Panc1 (cell line): ENCODE results near the gene LSM14A. TPM values are rescaled to one million over a fixed set of nuclear protein-coding genes. Genes with fewer than 3 reads are reported as not detected.

Experiments
- ATAC-seq: fragments of 200-7000 bp; cut with Tn5 transposase; 2 replicates; pipeline ENCODE4 v1.9.1; 2020; ENCODE audit warnings: mild to moderate bottlenecking, moderate library complexity
- BruUV-seq: library from RNA; stranded (reverse); fragments of 400-500 nt; replicated peaks from 2 replicates; lab custom pipeline; 2021; lab: Mats Ljungman, UMichigan
- CTCF ChIA-PET: fragments of 300-600 bp; sonication (Branson Sonifier 250); formaldehyde crosslinking; loops from one replicate; lab custom pipeline; 2022; ENCODE audit warnings: antibody characterized with exemption; lab: Charles Lee
- POLR2A ChIA-PET: fragments of 300-600 bp; sonication (Branson Sonifier 250); formaldehyde crosslinking; loops from one replicate; lab custom pipeline; 2022; ENCODE audit warnings: antibody characterized with exemption; lab: Charles Lee
- DNase-seq: peaks from one replicate; pipeline ENCODE4 v3.0.0-alpha.2; 2010; ENCODE audit warnings: low read depth, low spot score
- H3K27ac ChIP-seq: 2 replicates; pipeline ENCODE4 v1.5.1; 2011; ENCODE audit warnings: mild to moderate bottlenecking, low read length, inconsistent platforms
- H3K27me3 ChIP-seq: fragments of 200-500 bp; sonication (Bioruptor generic); 2 replicates; pipeline ENCODE4 v1.6.0; 2014; ENCODE audit warnings: low read length, inconsistent platforms; ENCODE audit not compliant: control insufficient read depth, insufficient read depth
- H3K36me3 ChIP-seq: fragments of 200-500 bp; sonication (Bioruptor generic); 2 replicates; pipeline ENCODE4 v1.5.1; 2014; ENCODE audit warnings: inconsistent platforms, mild to moderate bottlenecking, low read length, moderate library complexity; ENCODE audit not compliant: control insufficient read depth, insufficient read depth
- H3K4me1 ChIP-seq: 2 replicates; pipeline ENCODE4 v1.5.1; 2011; ENCODE audit warnings: inconsistent platforms, mild to moderate bottlenecking, low read length, moderate library complexity; ENCODE audit not compliant: control insufficient read depth, insufficient read depth
- H3K4me3 ChIP-seq, 2 experiments: 2 replicates each; pipeline ENCODE4 v1.5.1; 2011 to 2012; ENCODE audit warnings: low read depth in 2 of 2, low read length in 2 of 2, mild to moderate bottlenecking in 2 of 2, inconsistent platforms in 1 of 2, moderate library complexity in 1 of 2
- H3K9me3 ChIP-seq: fragments of 200-500 bp; sonication (Bioruptor generic); 2 replicates; pipeline ENCODE4 v1.5.1; 2014; ENCODE audit warnings: low read depth, mild to moderate bottlenecking, inconsistent platforms, low read length, moderate library complexity; ENCODE audit not compliant: control insufficient read depth, insufficient read depth
- POLR2AphosphoS5 ChIP-seq: IDR thresholded peaks from 2 replicates; pipeline ENCODE4 v1.6.1; 2012; ENCODE audit warnings: mild to moderate bottlenecking, low read depth, low read length, moderate library complexity
- SIN3A ChIP-seq: IDR thresholded peaks from 2 replicates; pipeline ENCODE4 v1.6.1; 2012; ENCODE audit warnings: low read depth, mild to moderate bottlenecking, low read length, moderate library complexity, borderline replicate concordance; ENCODE audit not compliant: insufficient read depth
- TCF7L2 ChIP-seq: IDR thresholded peaks from 2 replicates; pipeline ENCODE4 v1.6.1; 2011; ENCODE audit warnings: mild to moderate bottlenecking, low read depth, low read length, inconsistent platforms
- in situ Hi-C: cut with HindIII; loops from 2 replicates; pipeline ENCODE4 v1.10.0; 2016; ENCODE audit warnings: low sequenced_read_pairs, low pct_unique_long_range_greater_than_20kb
- intact Hi-C: fragments of 100-400 bp; cut with micrococcal nuclease; formaldehyde crosslinking; loops from one replicate; pipeline ENCODE4 v1.10.0; 2022; ENCODE audit not compliant: unreplicated experiment
- total RNA-seq: library from RNA; stranded (reverse); gene quantifications from one replicate; pipeline ENCODE4 v1.2.1, GENCODE V29; 2021; ENCODE audit not compliant: unreplicated experiment
- TF ChIP-seq, protein P1 (sequence below): fragments of 450-650 bp; IDR thresholded peaks from 2 replicates; pipeline ENCODE4 v1.5.1; 2017; ENCODE audit warnings: mild to moderate bottlenecking
- TF ChIP-seq, protein P2 (sequence below), 2 experiments: IDR thresholded peaks; 2 replicates each; pipeline ENCODE4 v1.6.1; 2011 to 2012; ENCODE audit warnings: low read depth in 2 of 2, control low read depth in 1 of 2, low read length in 1 of 2, mild to moderate bottlenecking in 1 of 2, moderate library complexity in 1 of 2; ENCODE audit not compliant: insufficient read depth in 1 of 2

LSM14A gene
- total RNA-seq, 1 experiment from 2014 or later = 152 TPM

DNA sequence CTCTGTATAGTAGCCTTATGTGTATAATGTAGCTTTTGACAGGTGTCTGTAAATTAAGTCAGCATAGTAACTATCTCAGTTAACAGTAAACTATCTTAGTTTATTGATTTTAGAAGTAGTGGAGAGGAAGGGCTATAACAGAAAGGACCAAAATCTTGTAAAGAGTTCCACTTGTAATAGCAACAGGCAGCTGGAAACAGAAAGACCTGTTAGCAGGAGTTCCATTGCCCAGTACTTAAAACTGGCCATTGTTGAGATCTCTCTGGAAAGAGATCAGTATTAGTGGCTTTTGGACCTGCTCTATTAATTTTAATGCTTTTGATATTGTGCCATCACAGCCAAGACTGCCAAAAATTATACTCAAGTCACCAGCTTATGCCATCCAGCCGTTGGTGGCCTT, 50.1 kb downstream of the LSM14A start:
- ATAC-seq = no peak
- Histone ChIP-seq H3K27ac (no peak overlapping the region), H3K36me3 (peaks cover 48% of the 10 kb centered on the region), H3K27me3 (no peaks in the 10 kb centered on the region), H3K4me1 (peaks cover 31% of the 10 kb centered on the region), H3K9me3 (no peaks in the 10 kb centered on the region), H3K4me3 (no peak overlapping the region)
- intact Hi-C loops = no loop called here
- POLR2A ChIA-PET = no interaction called here
- TF ChIP-seq SIN3A = no peak
- DNase-seq = no peak
- in situ Hi-C loops = no loop called here
- no TSS peak for BruUV-seq
- CTCF ChIA-PET = no interaction called here

DNA sequence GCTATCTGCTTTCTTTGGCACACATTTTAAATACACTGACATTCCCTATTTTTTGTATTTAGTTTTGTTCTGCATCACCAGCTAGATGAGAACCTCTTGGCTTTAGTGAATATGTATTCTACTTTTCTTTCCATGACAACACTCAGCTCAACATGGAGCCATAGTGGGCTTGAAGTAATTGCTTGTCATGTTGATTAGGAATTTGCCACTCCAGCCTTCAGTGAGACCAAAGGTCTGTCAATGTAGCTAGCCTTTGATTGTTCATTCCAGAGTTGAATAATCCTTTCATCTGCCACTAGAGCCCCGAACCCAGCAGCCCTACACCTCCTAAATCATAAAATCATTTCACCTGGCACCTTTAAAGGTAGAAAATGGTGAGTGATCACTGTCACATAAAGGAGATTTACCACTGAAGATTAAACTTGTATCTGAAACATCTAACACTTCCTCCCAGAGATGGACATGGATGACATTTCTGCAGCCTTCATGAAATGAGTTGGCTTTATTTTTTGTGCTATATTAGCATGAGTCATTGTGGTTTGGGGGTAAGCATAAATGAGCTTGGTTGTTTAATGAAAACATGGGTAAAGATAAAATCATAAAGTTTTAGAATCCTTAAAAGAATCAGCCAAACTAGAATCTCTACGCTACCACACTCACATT, 52.8 kb downstream of the LSM14A start:
- in situ Hi-C loops (no loop called here), intact Hi-C loops (no loop called here)
- H3K27me3 ChIP-seq = no peaks in the 10 kb centered on the region
- H3K36me3 ChIP-seq = peaks cover 68% of the 10 kb centered on the region
- H3K4me3 ChIP-seq = no peak overlapping the region
- no peak overlapping the region for H3K27ac ChIP-seq
- TF ChIP-seq SIN3A = no peak
- peaks cover 14% of the 10 kb centered on the region for H3K4me1 ChIP-seq
- no TSS peak for BruUV-seq
- ATAC-seq = no peak
- no peak for DNase-seq
- POLR2A ChIA-PET = no interaction called here
- H3K9me3 ChIP-seq = no peaks in the 10 kb centered on the region
- CTCF ChIA-PET = interaction anchor here (0.6 kb wide), 1 partner anchor 765 kb away, joined by 4 read pairs; no protein-coding TSS in a partner anchor

DNA sequence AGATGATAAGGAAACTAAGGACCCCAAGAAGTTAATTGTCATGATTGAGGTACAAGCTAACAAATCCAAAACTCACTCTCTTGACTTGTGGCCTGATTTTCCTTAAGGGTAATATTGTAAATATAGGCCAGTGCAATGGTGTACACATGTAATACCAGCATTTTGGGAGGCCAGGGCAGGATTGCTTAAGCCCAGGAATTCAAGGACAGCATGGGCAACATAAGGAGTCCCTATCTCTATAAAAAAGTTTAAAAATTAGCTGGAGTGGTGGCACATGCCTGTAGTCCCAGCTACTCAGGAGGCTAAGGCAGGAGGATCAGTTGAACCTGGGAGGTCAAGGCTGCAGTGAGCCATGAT, 53.3 kb downstream of the LSM14A start:
- POLR2A ChIA-PET = no interaction called here
- ATAC-seq (peak; percentile 36; the same call in 1 of the 2 replicates), DNase-seq (no peak)
- BruUV-seq = no TSS peak
- Histone ChIP-seq H3K27ac (no peak overlapping the region), H3K4me1 (peaks cover 14% of the 10 kb centered on the region), H3K27me3 (no peaks in the 10 kb centered on the region), H3K9me3 (no peaks in the 10 kb centered on the region), H3K4me3 (no peak overlapping the region), H3K36me3 (peaks cover 68% of the 10 kb centered on the region)
- CTCF ChIA-PET = no interaction called here
- intact Hi-C loops = no loop called here
- TF ChIP-seq, protein P1, sequence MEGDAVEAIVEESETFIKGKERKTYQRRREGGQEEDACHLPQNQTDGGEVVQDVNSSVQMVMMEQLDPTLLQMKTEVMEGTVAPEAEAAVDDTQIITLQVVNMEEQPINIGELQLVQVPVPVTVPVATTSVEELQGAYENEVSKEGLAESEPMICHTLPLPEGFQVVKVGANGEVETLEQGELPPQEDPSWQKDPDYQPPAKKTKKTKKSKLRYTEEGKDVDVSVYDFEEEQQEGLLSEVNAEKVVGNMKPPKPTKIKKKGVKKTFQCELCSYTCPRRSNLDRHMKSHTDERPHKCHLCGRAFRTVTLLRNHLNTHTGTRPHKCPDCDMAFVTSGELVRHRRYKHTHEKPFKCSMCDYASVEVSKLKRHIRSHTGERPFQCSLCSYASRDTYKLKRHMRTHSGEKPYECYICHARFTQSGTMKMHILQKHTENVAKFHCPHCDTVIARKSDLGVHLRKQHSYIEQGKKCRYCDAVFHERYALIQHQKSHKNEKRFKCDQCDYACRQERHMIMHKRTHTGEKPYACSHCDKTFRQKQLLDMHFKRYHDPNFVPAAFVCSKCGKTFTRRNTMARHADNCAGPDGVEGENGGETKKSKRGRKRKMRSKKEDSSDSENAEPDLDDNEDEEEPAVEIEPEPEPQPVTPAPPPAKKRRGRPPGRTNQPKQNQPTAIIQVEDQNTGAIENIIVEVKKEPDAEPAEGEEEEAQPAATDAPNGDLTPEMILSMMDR = no peak
- no peak for TF ChIP-seq POLR2AphosphoS5
- TF ChIP-seq, protein P2, sequence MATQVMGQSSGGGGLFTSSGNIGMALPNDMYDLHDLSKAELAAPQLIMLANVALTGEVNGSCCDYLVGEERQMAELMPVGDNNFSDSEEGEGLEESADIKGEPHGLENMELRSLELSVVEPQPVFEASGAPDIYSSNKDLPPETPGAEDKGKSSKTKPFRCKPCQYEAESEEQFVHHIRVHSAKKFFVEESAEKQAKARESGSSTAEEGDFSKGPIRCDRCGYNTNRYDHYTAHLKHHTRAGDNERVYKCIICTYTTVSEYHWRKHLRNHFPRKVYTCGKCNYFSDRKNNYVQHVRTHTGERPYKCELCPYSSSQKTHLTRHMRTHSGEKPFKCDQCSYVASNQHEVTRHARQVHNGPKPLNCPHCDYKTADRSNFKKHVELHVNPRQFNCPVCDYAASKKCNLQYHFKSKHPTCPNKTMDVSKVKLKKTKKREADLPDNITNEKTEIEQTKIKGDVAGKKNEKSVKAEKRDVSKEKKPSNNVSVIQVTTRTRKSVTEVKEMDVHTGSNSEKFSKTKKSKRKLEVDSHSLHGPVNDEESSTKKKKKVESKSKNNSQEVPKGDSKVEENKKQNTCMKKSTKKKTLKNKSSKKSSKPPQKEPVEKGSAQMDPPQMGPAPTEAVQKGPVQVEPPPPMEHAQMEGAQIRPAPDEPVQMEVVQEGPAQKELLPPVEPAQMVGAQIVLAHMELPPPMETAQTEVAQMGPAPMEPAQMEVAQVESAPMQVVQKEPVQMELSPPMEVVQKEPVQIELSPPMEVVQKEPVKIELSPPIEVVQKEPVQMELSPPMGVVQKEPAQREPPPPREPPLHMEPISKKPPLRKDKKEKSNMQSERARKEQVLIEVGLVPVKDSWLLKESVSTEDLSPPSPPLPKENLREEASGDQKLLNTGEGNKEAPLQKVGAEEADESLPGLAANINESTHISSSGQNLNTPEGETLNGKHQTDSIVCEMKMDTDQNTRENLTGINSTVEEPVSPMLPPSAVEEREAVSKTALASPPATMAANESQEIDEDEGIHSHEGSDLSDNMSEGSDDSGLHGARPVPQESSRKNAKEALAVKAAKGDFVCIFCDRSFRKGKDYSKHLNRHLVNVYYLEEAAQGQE (IDR thresholded peaks at IDR 0.05; ENCODE audit: insufficient read depth in 1 of 2, low read depth in 2 of 2, low read length in 1 of 2) = no peak
- TF ChIP-seq TCF7L2 = no peak
- TF ChIP-seq SIN3A = no peak
- in situ Hi-C loops = no loop called here
